Upper lobe of left lung (tissue), 4 donors: Measurements from ENCODE around the gene BRPF1.

Source experiments
- CTCF ChIP-seq, 6 experiments: fragments of 450-650 bp in 4 of 6; fragments of 200-600 bp in 2 of 6; sonication (generic) in 2 of 6; IDR thresholded peaks; one replicate each; pipeline ENCODE4 v1.5.1; 2016 to 2019; ENCODE audit warnings: antibody characterized with exemption in 6 of 6
- EP300 ChIP-seq, 4 donors: sonication (generic); formaldehyde crosslinking; IDR thresholded peaks; one replicate each; pipeline ENCODE4 v1.5.1; 2017; ENCODE audit warnings: antibody characterized with exemption in 4 of 4, control low read depth in 2 of 4
- POLR2A ChIP-seq, 4 donors: fragments of 450-650 bp; IDR thresholded peaks; one replicate each; pipeline ENCODE4 v1.5.1; 2016 to 2017; ENCODE audit warnings: antibody characterized with exemption in 4 of 4, mild to moderate bottlenecking in 2 of 4

GRCh38 chr3:9731206-9732079, at the start of gene BRPF1:
- TF ChIP-seq CTCF (IDR thresholded peaks at IDR 0.05): peak in 4 of 6 experiments; percentile 16 to 45 (median 26)
- TF ChIP-seq POLR2A (IDR thresholded peaks at IDR 0.05): peak in 3 of 4 donors; percentile 58 to 80 (median 59)
- no peak for TF ChIP-seq EP300 (IDR thresholded peaks at IDR 0.05)
